ENCODE results near the gene DBN1.

The DBN1 gene

GRCh38 chr5:177443144-177443983 lies 30.1 kb downstream of the DBN1 start:
- no peak for DNase-seq (ENCODE audit: low spot score)

GRCh38 chr5:177442066-177442826 lies 31.2 kb downstream of the DBN1 start:
- DNase-seq (ENCODE audit: low spot score), result no peak

GRCh38 chr5:177440990-177441780 lies 32.2 kb downstream of the DBN1 start:
- no peak for DNase-seq (ENCODE audit: low spot score)

- no peak for DNase-seq (ENCODE audit: low spot score)
Observed at GRCh38 chr5:177440211-177440989, 33.0 kb downstream of the DBN1 start.

- no peak for DNase-seq (ENCODE audit: low spot score)
Observed at GRCh38 chr5:177439518-177440053, 33.8 kb downstream of the DBN1 start.

- no peak for DNase-seq (ENCODE audit: low spot score)
Observed at GRCh38 chr5:177438468-177438867, 35.0 kb downstream of the DBN1 start.

- DNase-seq (ENCODE audit: low spot score), result no peak
Observed at GRCh38 chr5:177437623-177438022, 35.8 kb downstream of the DBN1 start.

GRCh38 chr5:177435847-177436536 lies 37.4 kb downstream of the DBN1 start:
- no peak for DNase-seq (ENCODE audit: low spot score)

- DNase-seq (ENCODE audit: low spot score), result no peak
Observed at GRCh38 chr5:177434942-177435738, 38.3 kb downstream of the DBN1 start.

- DNase-seq (ENCODE audit: low spot score), result no peak
Observed at GRCh38 chr5:177434437-177434836, 39.0 kb downstream of the DBN1 start.

- no peak for DNase-seq (ENCODE audit: low spot score)
Observed at GRCh38 chr5:177433658-177434217, 39.7 kb downstream of the DBN1 start.

- no peak for DNase-seq (ENCODE audit: low spot score)
Observed at GRCh38 chr5:177432839-177433657, 40.4 kb downstream of the DBN1 start.

- DNase-seq (ENCODE audit: low spot score), result no peak
Observed at GRCh38 chr5:177432143-177432838, 41.1 kb downstream of the DBN1 start.

GRCh38 chr5:177431317-177432142 lies 41.9 kb downstream of the DBN1 start:
- no peak for DNase-seq (ENCODE audit: low spot score)

- no peak for DNase-seq (ENCODE audit: low spot score)
Observed at GRCh38 chr5:177430972-177431316, 42.5 kb downstream of the DBN1 start.

GRCh38 chr5:177430140-177430951 lies 43.1 kb downstream of the DBN1 start:
- DNase-seq (ENCODE audit: low spot score), result no peak

All from globus pallidus (tissue), 1 donor.